ENCODE results near the gene TRHDE.
"Not testable (repeated sequence)": the region's sequence is repeated elsewhere in the genome, so short reads cannot be mapped to it uniquely, and the experiment has no call there.

Gene TRHDE

DNA sequence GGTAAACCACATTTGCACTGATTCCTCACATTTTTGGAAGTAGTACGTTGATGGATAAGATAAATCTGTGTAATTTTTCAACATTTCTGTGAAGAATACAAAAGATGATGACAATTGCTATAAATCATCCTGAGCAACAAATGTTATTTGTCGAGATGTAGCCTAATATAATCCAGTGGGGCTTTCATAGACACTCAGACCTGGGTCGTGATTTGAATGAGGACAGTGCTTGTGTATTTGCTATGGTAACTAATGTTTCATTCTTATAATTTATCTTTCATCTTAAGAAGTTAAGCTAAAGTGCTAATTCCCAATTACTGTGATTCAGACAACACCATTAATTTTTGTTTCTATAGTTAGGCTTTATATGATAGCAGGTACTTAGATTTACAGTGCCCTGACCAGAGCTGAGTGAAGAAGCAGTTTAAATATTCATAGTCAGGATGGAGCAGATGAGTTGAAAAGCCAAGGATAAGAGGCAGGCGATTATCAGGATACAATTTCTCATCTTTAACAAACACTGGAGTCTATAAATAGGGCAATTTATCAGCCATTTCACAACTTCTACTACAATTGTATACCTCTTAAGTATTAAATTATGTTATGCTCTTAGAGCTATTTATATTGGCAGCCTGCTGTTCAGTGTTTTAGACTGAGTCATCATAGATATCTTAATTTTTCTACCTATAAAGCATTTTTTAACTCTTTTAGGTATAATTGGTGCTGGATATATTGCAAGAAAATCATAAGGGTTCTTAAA, 359.9 kb downstream of the TRHDE start:
- WGBS, 2 experiments = 98 to 100% methylated on average over 3 to 4 of the region's 4 CpGs
- no peak overlapping the region for H3K4me3 ChIP-seq (ENCODE audit: insufficient read depth, low read depth, low read length)
- H3K4me1 ChIP-seq (ENCODE audit: control insufficient read depth, insufficient read depth, low read length) = no peaks in the 10 kb centered on the region
- H3K27ac ChIP-seq (ENCODE audit: insufficient read depth, low read depth, low read length, poor library complexity, severe bottlenecking) = no peak overlapping the region
- no peaks in the 10 kb centered on the region for H3K36me3 ChIP-seq (ENCODE audit: control insufficient read depth, insufficient read depth, low read length)
- no peaks in the 10 kb centered on the region for H3K9me3 ChIP-seq (ENCODE audit: control insufficient read depth, low read length)
- no peaks in the 10 kb centered on the region for H3K27me3 ChIP-seq (ENCODE audit: control insufficient read depth, insufficient read depth, low read length, poor library complexity, severe bottlenecking)

DNA sequence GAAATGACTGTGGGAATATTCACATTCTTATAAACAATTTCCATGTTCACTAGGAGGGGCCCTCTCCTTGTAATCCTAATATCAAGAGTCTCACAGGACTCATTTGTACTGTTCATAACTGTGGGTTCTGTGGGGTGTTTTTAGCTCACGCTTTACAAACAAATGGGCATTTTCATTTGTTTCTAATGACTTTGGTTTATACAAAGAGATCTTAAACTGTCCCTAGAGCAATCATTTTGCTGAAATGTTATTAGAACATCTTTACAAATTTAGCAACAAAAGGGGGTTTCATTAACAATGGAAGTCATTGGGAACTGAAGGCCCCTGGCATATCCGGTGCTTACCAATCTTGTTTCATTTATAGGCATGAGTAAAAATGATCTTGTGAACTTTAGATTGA, 370.5 kb downstream of the TRHDE start:
- Histone ChIP-seq H3K27me3 (ENCODE audit: control insufficient read depth, insufficient read depth, low read length, poor library complexity, severe bottlenecking) (no peaks in the 10 kb centered on the region), H3K4me1 (ENCODE audit: control insufficient read depth, insufficient read depth, low read length) (no peaks in the 10 kb centered on the region), H3K9me3 (ENCODE audit: control insufficient read depth, low read length) (no peaks in the 10 kb centered on the region), H3K4me3 (ENCODE audit: insufficient read depth, low read depth, low read length) (no peak overlapping the region), H3K27ac (ENCODE audit: insufficient read depth, low read depth, low read length, poor library complexity, severe bottlenecking) (no peak overlapping the region), H3K36me3 (ENCODE audit: control insufficient read depth, insufficient read depth, low read length) (no peaks in the 10 kb centered on the region)
- 90 to 97% methylated on average over 1 to 2 of the region's 2 CpGs for WGBS, 2 experiments

DNA sequence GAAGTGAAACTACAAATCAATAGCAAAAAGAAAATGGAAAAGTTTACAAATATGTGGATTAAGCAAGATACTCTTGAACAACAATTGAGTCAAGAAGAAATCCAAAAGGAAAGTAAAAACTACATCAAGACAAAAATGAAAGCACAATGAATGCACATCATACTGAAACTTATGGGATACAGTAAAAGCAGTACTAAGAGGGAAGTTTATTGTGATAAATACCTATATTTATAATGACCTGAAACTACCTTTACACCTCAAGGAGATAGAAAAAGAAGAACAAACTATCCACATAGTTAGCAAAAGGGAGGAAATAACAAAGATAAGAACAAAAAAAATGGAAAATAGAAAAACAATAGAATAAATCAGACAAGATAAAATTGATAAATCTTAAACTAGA, 375.0 kb downstream of the TRHDE start:
- no peaks in the 10 kb centered on the region for H3K27me3 ChIP-seq (ENCODE audit: control insufficient read depth, insufficient read depth, low read length, poor library complexity, severe bottlenecking)
- H3K27ac ChIP-seq (ENCODE audit: insufficient read depth, low read depth, low read length, poor library complexity, severe bottlenecking) = no peak overlapping the region
- no peak overlapping the region for H3K4me3 ChIP-seq (ENCODE audit: insufficient read depth, low read depth, low read length)
- H3K36me3 ChIP-seq (ENCODE audit: control insufficient read depth, insufficient read depth, low read length) = no peaks in the 10 kb centered on the region
- no peaks in the 10 kb centered on the region for H3K9me3 ChIP-seq (ENCODE audit: control insufficient read depth, low read length)
- no peaks in the 10 kb centered on the region for H3K4me1 ChIP-seq (ENCODE audit: control insufficient read depth, insufficient read depth, low read length)

DNA sequence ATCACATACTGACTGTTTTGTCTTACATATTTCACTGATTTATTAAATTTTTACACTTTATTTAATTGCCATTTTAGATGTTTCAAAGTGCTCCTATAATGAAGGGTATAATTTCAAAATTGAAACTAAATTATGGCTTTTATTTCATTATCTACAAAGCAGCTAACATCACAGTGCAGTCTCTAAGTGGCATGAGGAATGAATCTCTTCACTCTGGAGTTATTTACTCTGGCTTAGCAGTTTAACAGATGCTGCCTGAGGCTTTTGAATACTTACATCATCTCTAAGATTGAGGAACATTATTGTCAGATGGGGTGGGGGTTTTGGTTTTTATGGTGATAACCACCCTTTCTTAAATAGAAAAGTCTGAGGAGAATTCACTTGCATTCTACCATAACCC, 386.4 kb downstream of the TRHDE start:
- Histone ChIP-seq H3K36me3 (ENCODE audit: control insufficient read depth, insufficient read depth, low read length) (no peaks in the 10 kb centered on the region), H3K27ac (ENCODE audit: insufficient read depth, low read depth, low read length, poor library complexity, severe bottlenecking) (no peak overlapping the region), H3K4me1 (ENCODE audit: control insufficient read depth, insufficient read depth, low read length) (no peaks in the 10 kb centered on the region), H3K4me3 (ENCODE audit: insufficient read depth, low read depth, low read length) (no peak overlapping the region), H3K27me3 (ENCODE audit: control insufficient read depth, insufficient read depth, low read length, poor library complexity, severe bottlenecking) (no peaks in the 10 kb centered on the region), H3K9me3 (ENCODE audit: control insufficient read depth, low read length) (no peaks in the 10 kb centered on the region)

DNA sequence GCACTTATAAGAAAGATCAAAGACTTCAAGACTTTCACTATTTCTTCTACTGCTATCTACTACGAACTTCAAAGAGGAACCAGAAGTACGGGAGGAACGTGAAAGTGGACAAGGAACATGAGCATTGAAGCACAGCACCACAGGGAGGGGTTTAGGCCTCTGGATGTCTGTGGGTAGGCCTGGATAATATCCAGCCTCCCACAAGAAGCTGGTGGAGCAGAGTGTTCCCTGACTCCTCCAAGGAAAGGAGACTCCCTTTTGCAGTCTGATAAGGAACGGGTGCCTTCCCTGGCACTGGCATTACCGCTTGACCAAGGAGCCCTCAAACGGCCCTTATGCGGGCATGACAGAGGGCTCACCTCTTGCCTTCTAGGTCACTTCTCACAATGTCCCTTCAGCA, 388.0 kb downstream of the TRHDE start:
- 97 to 98% methylated on average over 7 of the region's 7 CpGs for WGBS, 2 experiments
- not testable (repeated sequence) for H3K27ac ChIP-seq (ENCODE audit: insufficient read depth, low read depth, low read length, poor library complexity, severe bottlenecking); H3K9me3 ChIP-seq (ENCODE audit: control insufficient read depth, low read length); H3K4me3 ChIP-seq (ENCODE audit: insufficient read depth, low read depth, low read length); H3K27me3 ChIP-seq (ENCODE audit: control insufficient read depth, insufficient read depth, low read length, poor library complexity, severe bottlenecking); H3K4me1 ChIP-seq (ENCODE audit: control insufficient read depth, insufficient read depth, low read length); H3K36me3 ChIP-seq (ENCODE audit: control insufficient read depth, insufficient read depth, low read length)

DNA sequence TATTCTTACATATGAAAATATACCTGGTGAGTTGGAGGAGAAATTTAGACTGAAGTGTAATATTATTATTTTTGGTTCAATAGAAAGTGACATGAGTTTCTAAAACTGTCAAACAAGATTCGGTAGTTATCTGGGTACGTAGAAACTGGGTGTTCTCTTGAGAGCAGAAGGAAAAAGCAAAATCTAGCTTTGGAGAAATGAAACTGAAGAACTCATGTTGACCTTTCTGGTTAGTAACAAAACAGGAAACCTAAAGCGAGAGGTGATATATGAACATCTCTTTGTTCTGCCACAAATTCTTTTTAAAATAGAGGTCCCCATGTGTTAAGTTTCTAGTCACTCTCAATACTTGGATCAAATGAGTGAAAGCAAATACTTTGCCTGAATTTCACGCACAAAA, 401.7 kb downstream of the TRHDE start:
- 93 to 95% methylated on average over 4 of the region's 4 CpGs for WGBS, 2 experiments
- Histone ChIP-seq H3K4me3 (ENCODE audit: insufficient read depth, low read depth, low read length) (no peak overlapping the region), H3K27ac (ENCODE audit: insufficient read depth, low read depth, low read length, poor library complexity, severe bottlenecking) (no peak overlapping the region), H3K4me1 (ENCODE audit: control insufficient read depth, insufficient read depth, low read length) (no peaks in the 10 kb centered on the region), H3K9me3 (ENCODE audit: control insufficient read depth, low read length) (no peaks in the 10 kb centered on the region), H3K36me3 (ENCODE audit: control insufficient read depth, insufficient read depth, low read length) (no peaks in the 10 kb centered on the region), H3K27me3 (ENCODE audit: control insufficient read depth, insufficient read depth, low read length, poor library complexity, severe bottlenecking) (no peaks in the 10 kb centered on the region)

DNA sequence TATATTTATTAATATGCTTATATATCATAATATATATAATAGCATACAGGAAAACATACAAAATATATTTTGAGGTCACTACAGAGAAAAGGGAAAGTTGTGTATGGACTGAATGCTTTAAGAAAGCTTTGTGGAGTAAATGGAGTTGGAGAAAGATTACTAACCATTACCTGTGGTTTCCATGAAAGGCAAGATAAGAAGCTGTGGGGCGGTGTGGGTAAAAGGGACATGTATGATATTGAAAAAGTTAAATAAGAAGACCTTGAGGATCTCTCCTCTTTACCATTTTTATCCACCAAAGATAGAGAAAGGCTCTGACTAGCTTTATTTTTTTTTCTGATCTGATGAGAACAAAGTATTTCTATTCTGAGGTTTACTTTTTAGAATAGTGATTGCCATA, 404.4 kb downstream of the TRHDE start:
- no peak overlapping the region for H3K27ac ChIP-seq (ENCODE audit: insufficient read depth, low read depth, low read length, poor library complexity, severe bottlenecking)
- no peaks in the 10 kb centered on the region for H3K27me3 ChIP-seq (ENCODE audit: control insufficient read depth, insufficient read depth, low read length, poor library complexity, severe bottlenecking)
- no peaks in the 10 kb centered on the region for H3K36me3 ChIP-seq (ENCODE audit: control insufficient read depth, insufficient read depth, low read length)
- no peak overlapping the region for H3K4me3 ChIP-seq (ENCODE audit: insufficient read depth, low read depth, low read length)
- no peaks in the 10 kb centered on the region for H3K9me3 ChIP-seq (ENCODE audit: control insufficient read depth, low read length)
- 88% methylated on average over 1 of the region's 1 CpG; no CpG with 5 or more reads in 1 of the 2 experiments for WGBS, 2 experiments
- no peaks in the 10 kb centered on the region for H3K4me1 ChIP-seq (ENCODE audit: control insufficient read depth, insufficient read depth, low read length)

DNA sequence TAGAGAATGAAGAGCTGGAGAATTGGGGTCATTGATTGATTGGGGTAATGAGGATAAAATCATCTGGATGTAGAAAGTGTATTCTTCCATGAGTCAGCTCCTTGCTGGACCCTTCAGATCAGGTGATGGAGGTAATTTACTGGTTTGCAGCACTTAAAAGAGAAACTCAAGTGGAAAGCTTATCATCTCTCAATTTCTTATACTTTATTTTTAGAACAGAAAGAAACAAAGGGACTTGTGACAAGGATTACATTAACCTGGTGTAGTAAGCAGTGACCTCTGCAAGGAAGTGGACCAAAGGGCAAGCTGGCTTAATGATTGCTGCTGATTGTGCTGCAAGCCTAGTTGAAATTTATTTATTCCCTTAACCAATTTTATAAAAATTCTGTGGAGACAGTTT, 405.0 kb downstream of the TRHDE start:
- Histone ChIP-seq H3K4me3 (ENCODE audit: insufficient read depth, low read depth, low read length) (no peak overlapping the region), H3K36me3 (ENCODE audit: control insufficient read depth, insufficient read depth, low read length) (no peaks in the 10 kb centered on the region), H3K27ac (ENCODE audit: insufficient read depth, low read depth, low read length, poor library complexity, severe bottlenecking) (no peak overlapping the region), H3K27me3 (ENCODE audit: control insufficient read depth, insufficient read depth, low read length, poor library complexity, severe bottlenecking) (no peaks in the 10 kb centered on the region), H3K9me3 (ENCODE audit: control insufficient read depth, low read length) (no peaks in the 10 kb centered on the region), H3K4me1 (ENCODE audit: control insufficient read depth, insufficient read depth, low read length) (no peaks in the 10 kb centered on the region)

DNA sequence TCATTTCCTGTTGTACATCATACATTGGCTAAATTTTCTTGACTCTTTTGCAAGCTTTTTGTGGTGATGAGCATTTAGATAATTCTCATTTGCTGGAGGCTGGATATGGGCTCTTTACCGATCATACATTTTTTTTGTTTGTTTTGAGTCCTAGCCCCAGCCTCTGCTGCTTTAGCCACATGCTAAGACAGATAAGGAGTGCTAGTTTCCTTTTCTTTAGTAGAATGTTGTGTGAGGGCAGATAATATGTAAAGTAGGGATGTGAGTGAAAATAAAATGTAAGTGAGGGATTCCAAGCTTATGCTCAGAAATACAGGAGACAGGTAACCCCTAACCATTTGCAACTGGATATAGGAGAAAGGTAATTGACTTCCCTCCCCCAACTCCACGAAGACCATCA, 405.7 kb downstream of the TRHDE start:
- no peak overlapping the region for H3K4me3 ChIP-seq (ENCODE audit: insufficient read depth, low read depth, low read length)
- WGBS, 2 experiments = 93 to 95% methylated on average over 2 of the region's 2 CpGs

DNA sequence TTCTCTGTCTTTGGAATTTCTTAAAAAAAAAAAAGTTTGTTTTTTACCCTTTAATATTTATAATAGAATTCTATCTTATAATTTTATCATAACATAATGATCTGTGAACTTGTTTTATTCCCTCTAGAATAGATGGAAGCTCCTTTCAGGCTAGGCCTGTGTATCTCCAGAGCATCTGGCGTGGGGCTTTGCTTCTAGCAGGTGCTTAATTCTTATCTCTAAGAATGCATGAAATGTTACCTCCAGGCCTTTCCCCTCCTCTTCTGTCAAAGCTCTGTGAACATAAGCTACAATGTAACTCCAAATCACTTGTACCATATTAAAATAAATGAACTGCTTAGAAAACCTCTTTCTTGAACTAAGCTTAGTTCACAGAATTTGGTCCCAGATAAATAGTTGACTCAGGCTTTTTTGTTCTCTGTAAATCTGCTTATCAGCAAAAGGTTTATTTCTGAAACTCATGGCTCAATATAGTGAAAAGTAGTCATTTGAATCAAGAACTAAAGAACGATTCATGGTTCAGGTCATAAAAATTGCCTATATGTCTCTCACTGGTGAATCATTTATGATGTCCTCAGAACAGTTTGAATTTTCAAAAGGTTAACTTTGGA, 407.1 kb downstream of the TRHDE start:
- Histone ChIP-seq H3K9me3 (ENCODE audit: control insufficient read depth, low read length) (no peaks in the 10 kb centered on the region), H3K36me3 (ENCODE audit: control insufficient read depth, insufficient read depth, low read length) (no peaks in the 10 kb centered on the region), H3K27me3 (ENCODE audit: control insufficient read depth, insufficient read depth, low read length, poor library complexity, severe bottlenecking) (no peaks in the 10 kb centered on the region), H3K4me1 (ENCODE audit: control insufficient read depth, insufficient read depth, low read length) (no peaks in the 10 kb centered on the region), H3K4me3 (ENCODE audit: insufficient read depth, low read depth, low read length) (no peak overlapping the region), H3K27ac (ENCODE audit: insufficient read depth, low read depth, low read length, poor library complexity, severe bottlenecking) (no peak overlapping the region)
- 94 to 95% methylated on average over 2 of the region's 2 CpGs for WGBS, 2 experiments

More for the DNA sequence above, 405.7 kb downstream of the TRHDE start:
- no peak overlapping the region for H3K27ac ChIP-seq (ENCODE audit: insufficient read depth, low read depth, low read length, poor library complexity, severe bottlenecking)
- H3K9me3 ChIP-seq (ENCODE audit: control insufficient read depth, low read length) = no peaks in the 10 kb centered on the region
- H3K36me3 ChIP-seq (ENCODE audit: control insufficient read depth, insufficient read depth, low read length) = no peaks in the 10 kb centered on the region
- no peaks in the 10 kb centered on the region for H3K27me3 ChIP-seq (ENCODE audit: control insufficient read depth, insufficient read depth, low read length, poor library complexity, severe bottlenecking)
- H3K4me1 ChIP-seq (ENCODE audit: control insufficient read depth, insufficient read depth, low read length) = no peaks in the 10 kb centered on the region
